Measurements from ENCODE around the gene CLIP1. TPM values are rescaled to one million over a fixed set of nuclear protein-coding genes. Genes with fewer than 3 reads are reported as not detected.

Gene CLIP1
- 68.9 TPM for total RNA-seq

GRCh38 chr12:122421821-122422729 lies at the start of gene CLIP1:
Gene CLIP1 (minus strand): TSS chr12:122422669. CDS start chr12:122380452, 42,217 bp downstream.

GRCh38 chr12:122266230-122266901 lies 156.1 kb downstream of the CLIP1 start, which contains the start of gene VPS33A:
Gene VPS33A (minus strand): TSS chr12:122266494. CDS start chr12:122266408, 86 bp downstream.

GRCh38 chr12:122225683-122226365 lies 196.6 kb downstream of the CLIP1 start, which contains the start of gene DIABLO:
Gene DIABLO (minus strand): TSS chr12:122226052. CDS start chr12:122226014, 38 bp downstream.

Other genes starting within 250 kb of the CLIP1 start
- gene IL31, start 248.4 kb downstream of the CLIP1 start, total RNA-seq: not detected
- 1.6 TPM for gene LRRC43, start 239.5 kb downstream of the CLIP1 start, total RNA-seq
- gene B3GNT4, start 219.0 kb downstream of the CLIP1 start, total RNA-seq: 0.88 TPM
- 66.1 TPM for gene DIABLO, start 196.6 kb downstream of the CLIP1 start, total RNA-seq
- gene VPS33A, start 156.2 kb downstream of the CLIP1 start, total RNA-seq: 29.2 TPM
- 47.8 TPM for gene ZCCHC8, start 78.3 kb upstream of the CLIP1 start, total RNA-seq
- gene RSRC2, start 104.3 kb upstream of the CLIP1 start, total RNA-seq: 138 TPM
- gene KNTC1, start 104.6 kb upstream of the CLIP1 start, total RNA-seq: 46.3 TPM

Measured in camera-type eye (tissue), 1 donor.